Lower lobe of right lung (tissue), 2 donors: ENCODE measurements around the gene STXBP1. TPM values are rescaled to one million over a fixed set of nuclear protein-coding genes. Genes with fewer than 3 reads are reported as not detected.
A peak's percentile ranks its signal among the peaks of the same experiment; 100 is the strongest.

Experiments
- ATAC-seq, 2 donors: fragments of 200-7000 bp; cut with Tn5 transposase; one replicate each; pipeline ENCODE4 v1.9.1; 2020 to 2022; ENCODE audit warnings: mild to moderate bottlenecking in 2 of 2, moderate library complexity in 2 of 2
- DNase-seq: peaks from one replicate; pipeline ENCODE4 v3.0.0-alpha.2; 2020
- H3K27ac ChIP-seq: fragments of 200-600 bp; one replicate; pipeline ENCODE4 v1.8.0; 2022
- H3K27me3 ChIP-seq: fragments of 200-600 bp; one replicate; pipeline ENCODE4 v1.8.0; 2022; ENCODE audit warnings: low read depth
- H3K36me3 ChIP-seq: fragments of 200-600 bp; one replicate; pipeline ENCODE4 v1.8.0; 2022; ENCODE audit warnings: mild to moderate bottlenecking
- H3K4me1 ChIP-seq: fragments of 200-600 bp; one replicate; pipeline ENCODE4 v1.8.0; 2022
- H3K4me3 ChIP-seq: fragments of 200-600 bp; one replicate; pipeline ENCODE4 v1.8.0; 2022; ENCODE audit warnings: mild to moderate bottlenecking
- H3K9me3 ChIP-seq: fragments of 200-600 bp; one replicate; pipeline ENCODE4 v1.8.0; 2022
- CTCF ChIP-seq: fragments of 200-600 bp; IDR thresholded peaks from one replicate; pipeline ENCODE4 v1.8.0; 2022; ENCODE audit warnings: antibody characterized with exemption, mild to moderate bottlenecking
- intact Hi-C: fragments of 100-400 bp; cut with DNase I; formaldehyde crosslinking; loops from one replicate; pipeline ENCODE4 v1.11.0; 2022
- total RNA-seq: library from RNA; stranded (reverse); fragmentation: NEBNext Ultra II Directional; extraction: Animal tissue kit (Norgen Biotek cat#: 25700); gene quantifications from one replicate; pipeline ENCODE4 v1.2.1, GENCODE V29; 2021
- donor health status: DM: no; HTN: yes; CAD: no; lungs with severe emphysema.

STXBP1 gene
- total RNA-seq, 1 donor from 2014 or later, result 88.6 TPM

GRCh38 chr9:127664678-127665507 is 52.8 kb downstream of the STXBP1 start:
- intact Hi-C loops, result no loop called here
- TF ChIP-seq CTCF, result no peak
- no peak for DNase-seq
- peaks cover 94% of the 10 kb centered on the region for H3K36me3 ChIP-seq
- H3K4me3 ChIP-seq, result no peak overlapping the region
- ATAC-seq, result no peak
- H3K27me3 ChIP-seq, result no peaks in the 10 kb centered on the region
- H3K4me1 ChIP-seq, result peaks cover 8% of the 10 kb centered on the region
- peak overlapping the region; percentile 11 for H3K27ac ChIP-seq
- H3K9me3 ChIP-seq, result no peaks in the 10 kb centered on the region

- Histone ChIP-seq H3K27ac (no peak overlapping the region), H3K4me3 (no peak overlapping the region), H3K27me3 (no peaks in the 10 kb centered on the region), H3K36me3 (peaks cover 95% of the 10 kb centered on the region), H3K9me3 (no peaks in the 10 kb centered on the region), H3K4me1 (peaks cover 8% of the 10 kb centered on the region)
- ATAC-seq, result no peak
- no peak for DNase-seq
- intact Hi-C loops, result no loop called here
- TF ChIP-seq CTCF, result no peak
Measured at GRCh38 chr9:127667127-127667844, 55.2 kb downstream of the STXBP1 start.

- H3K27ac ChIP-seq, result no peak overlapping the region
- no peak for DNase-seq
- no peak overlapping the region for H3K4me3 ChIP-seq
- no peak for TF ChIP-seq CTCF
- ATAC-seq, result no peak
- H3K4me1 ChIP-seq, result peaks cover 8% of the 10 kb centered on the region
- H3K27me3 ChIP-seq, result no peaks in the 10 kb centered on the region
- intact Hi-C loops, result no loop called here
- H3K36me3 ChIP-seq, result peaks cover 95% of the 10 kb centered on the region
- no peaks in the 10 kb centered on the region for H3K9me3 ChIP-seq
Measured at GRCh38 chr9:127667906-127668305, 55.8 kb downstream of the STXBP1 start.

GRCh38 chr9:127673234-127673633 is 61.2 kb downstream of the STXBP1 start:
- Histone ChIP-seq H3K4me1 (no peaks in the 10 kb centered on the region), H3K36me3 (peaks cover 95% of the 10 kb centered on the region), H3K9me3 (no peaks in the 10 kb centered on the region), H3K4me3 (no peak overlapping the region), H3K27me3 (no peaks in the 10 kb centered on the region), H3K27ac (no peak overlapping the region)
- intact Hi-C loops, result no loop called here
- no peak for ATAC-seq
- no peak for TF ChIP-seq CTCF
- DNase-seq, result no peak

- ATAC-seq (no peak), DNase-seq (no peak)
- Histone ChIP-seq H3K27me3 (no peaks in the 10 kb centered on the region), H3K9me3 (no peaks in the 10 kb centered on the region), H3K4me3 (no peak overlapping the region), H3K27ac (no peak overlapping the region), H3K4me1 (no peaks in the 10 kb centered on the region), H3K36me3 (peaks cover 95% of the 10 kb centered on the region)
- intact Hi-C loops, result no loop called here
- TF ChIP-seq CTCF, result no peak
Measured at GRCh38 chr9:127676638-127677037, 64.6 kb downstream of the STXBP1 start.
